HG03039 (cell line): Measurements from ENCODE around the gene TFCP2L1.

Experiments
- ATAC-seq: cut with Tn5 transposase; IDR thresholded peaks from one replicate; pipeline ENCODE4 v1.9.1; 2021; ENCODE audit warnings: mild to moderate bottlenecking, moderate library complexity; ENCODE audit not compliant: unreplicated experiment

TFCP2L1 gene

GRCh38 chr2:121244616-121245015 lies 40.4 kb downstream of the TFCP2L1 start:
- no peak for ATAC-seq

GRCh38 chr2:121243821-121244460 lies 41.1 kb downstream of the TFCP2L1 start:
- no peak for ATAC-seq

GRCh38 chr2:121242976-121243375 lies 42.0 kb downstream of the TFCP2L1 start:
- ATAC-seq, result no peak

GRCh38 chr2:121242175-121242875 lies 42.7 kb downstream of the TFCP2L1 start:
- ATAC-seq, result no peak

GRCh38 chr2:121241466-121241865 lies 43.5 kb downstream of the TFCP2L1 start:
- ATAC-seq, result no peak

GRCh38 chr2:121240436-121240835 lies 44.6 kb downstream of the TFCP2L1 start:
- ATAC-seq, result no peak

- ATAC-seq, result no peak
These were observed 45.0 kb downstream of the TFCP2L1 start for GRCh38 chr2:121239969-121240368.

- ATAC-seq, result no peak
These were observed 45.5 kb downstream of the TFCP2L1 start for GRCh38 chr2:121239471-121239870.

- no peak for ATAC-seq
These were observed 46.2 kb downstream of the TFCP2L1 start for GRCh38 chr2:121238828-121239227.

GRCh38 chr2:121237980-121238665 lies 46.9 kb downstream of the TFCP2L1 start:
- ATAC-seq, result no peak

- ATAC-seq, result no peak
These were observed 47.5 kb downstream of the TFCP2L1 start for GRCh38 chr2:121237336-121237979.

- ATAC-seq, result no peak
These were observed 48.3 kb downstream of the TFCP2L1 start for GRCh38 chr2:121236650-121237180.

GRCh38 chr2:121236101-121236640 lies 48.8 kb downstream of the TFCP2L1 start:
- no peak for ATAC-seq

- ATAC-seq, result no peak
These were observed 49.5 kb downstream of the TFCP2L1 start for GRCh38 chr2:121235542-121235941.

GRCh38 chr2:121234791-121235190 lies 50.2 kb downstream of the TFCP2L1 start:
- no peak for ATAC-seq

- no peak for ATAC-seq
These were observed 50.9 kb downstream of the TFCP2L1 start for GRCh38 chr2:121234144-121234543.

GRCh38 chr2:121233486-121234110 lies 51.4 kb downstream of the TFCP2L1 start:
- no peak for ATAC-seq

GRCh38 chr2:121232626-121233265 lies 52.3 kb downstream of the TFCP2L1 start:
- ATAC-seq, result no peak

GRCh38 chr2:121231385-121232000 lies 53.5 kb downstream of the TFCP2L1 start:
- no peak for ATAC-seq

GRCh38 chr2:121228521-121228920 lies 56.5 kb downstream of the TFCP2L1 start:
- ATAC-seq, result no peak
